ENCODE data around the gene RSKR.

GRCh38 chr17:28573040-28573380 lies 41.0 kb downstream of the RSKR start:
- TF ChIP-seq CTCF (IDR thresholded peaks at IDR 0.05 in 2 of 3, conservative IDR thresholded peaks at IDR 0.05 in 1 of 3; ENCODE audit: insufficient read depth in 2 of 3, low read depth in 1 of 3, low read length in 3 of 3), result no peak
- TF ChIP-seq MAFG (tag; conservative IDR thresholded peaks at IDR 0.05), result no peak

Data from K562 (cell line).